ENCODE measurements around the gene YIPF2. TPM values are rescaled to one million over a fixed set of nuclear protein-coding genes. Genes with fewer than 3 reads are reported as not detected.

The YIPF2 gene
- total RNA-seq, 6 donors from 2014 or later = 18.9 to 56.6 (median 49.5) TPM

DNA sequence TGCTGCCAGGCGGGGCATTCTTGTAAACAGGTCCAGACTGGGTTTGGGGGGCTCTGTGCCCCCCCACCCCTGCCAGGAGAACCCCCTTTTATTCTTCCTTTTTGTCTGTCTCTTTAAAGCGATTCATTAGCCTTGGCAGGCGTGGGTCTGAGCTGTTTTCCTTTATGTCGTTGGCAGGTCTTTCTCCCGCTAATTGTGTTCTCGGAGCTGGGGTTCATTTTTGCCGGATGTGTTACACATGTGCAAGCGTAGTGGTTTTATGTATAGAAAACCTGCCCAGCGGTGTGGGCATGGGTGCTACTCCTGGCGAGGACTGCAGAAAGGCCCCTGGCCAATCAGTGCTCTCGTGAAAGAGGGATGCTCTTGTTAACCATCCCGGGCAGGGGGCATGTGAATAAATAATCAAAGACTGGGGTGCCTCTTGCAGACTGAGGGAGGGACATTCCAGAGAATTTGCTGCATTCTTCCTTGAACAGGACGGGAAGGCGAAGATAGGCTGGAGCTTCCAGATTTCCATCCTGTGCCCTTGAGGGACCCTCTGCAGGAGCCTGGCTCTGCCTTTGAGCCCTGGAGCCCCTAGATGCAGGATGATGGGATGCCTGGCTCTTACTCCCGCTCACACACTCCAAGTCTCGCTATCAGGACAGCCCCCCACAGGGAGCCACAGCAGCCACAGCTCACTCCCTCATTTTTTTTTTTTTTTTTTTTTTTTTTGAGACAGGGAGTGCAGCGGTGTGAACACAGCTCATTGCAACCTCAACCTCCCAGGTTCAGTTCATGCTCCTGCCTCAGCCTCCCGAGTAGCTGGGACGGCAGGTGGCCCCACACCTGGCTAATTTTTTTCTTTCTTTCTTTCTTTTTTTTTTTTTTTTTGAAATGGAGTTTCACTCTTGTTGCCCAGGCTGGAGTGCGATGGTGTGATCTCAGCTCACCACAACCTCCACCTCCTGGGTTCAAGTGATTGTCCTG lies 43.0 kb downstream of the YIPF2 start:
- H3K27ac ChIP-seq = no peak overlapping the region
- H3K27me3 ChIP-seq = no peaks in the 10 kb centered on the region
- no peak for ATAC-seq (ENCODE audit: low FRiP score in 2 of 2)
- TF ChIP-seq, protein P1, sequence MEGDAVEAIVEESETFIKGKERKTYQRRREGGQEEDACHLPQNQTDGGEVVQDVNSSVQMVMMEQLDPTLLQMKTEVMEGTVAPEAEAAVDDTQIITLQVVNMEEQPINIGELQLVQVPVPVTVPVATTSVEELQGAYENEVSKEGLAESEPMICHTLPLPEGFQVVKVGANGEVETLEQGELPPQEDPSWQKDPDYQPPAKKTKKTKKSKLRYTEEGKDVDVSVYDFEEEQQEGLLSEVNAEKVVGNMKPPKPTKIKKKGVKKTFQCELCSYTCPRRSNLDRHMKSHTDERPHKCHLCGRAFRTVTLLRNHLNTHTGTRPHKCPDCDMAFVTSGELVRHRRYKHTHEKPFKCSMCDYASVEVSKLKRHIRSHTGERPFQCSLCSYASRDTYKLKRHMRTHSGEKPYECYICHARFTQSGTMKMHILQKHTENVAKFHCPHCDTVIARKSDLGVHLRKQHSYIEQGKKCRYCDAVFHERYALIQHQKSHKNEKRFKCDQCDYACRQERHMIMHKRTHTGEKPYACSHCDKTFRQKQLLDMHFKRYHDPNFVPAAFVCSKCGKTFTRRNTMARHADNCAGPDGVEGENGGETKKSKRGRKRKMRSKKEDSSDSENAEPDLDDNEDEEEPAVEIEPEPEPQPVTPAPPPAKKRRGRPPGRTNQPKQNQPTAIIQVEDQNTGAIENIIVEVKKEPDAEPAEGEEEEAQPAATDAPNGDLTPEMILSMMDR (IDR thresholded peaks at IDR 0.05) = no peak
- TF ChIP-seq POLR2A (IDR thresholded peaks at IDR 0.05) = no peak
- no peak for TF ChIP-seq EP300 (IDR thresholded peaks at IDR 0.05)
- no peak for TF ChIP-seq POLR2AphosphoS5 (IDR thresholded peaks at IDR 0.05)
- 78 to 89% methylated on average over 20 of the region's 20 CpGs for WGBS, 2 donors
- H3K4me3 ChIP-seq = no peak overlapping the region
- H3K4me1 ChIP-seq = peaks cover 0 to 8% (median 4%) of the 10 kb centered on the region in 4 donors
- no peaks in the 10 kb centered on the region for H3K36me3 ChIP-seq
- no peak for DNase-seq
- no peaks in the 10 kb centered on the region for H3K9me3 ChIP-seq

GRCh38 chr19:10884274-10884673 lies 44.2 kb downstream of the YIPF2 start:
- Histone ChIP-seq H3K4me3 (no peak overlapping the region), H3K9me3 (no peaks in the 10 kb centered on the region), H3K27me3 (no peaks in the 10 kb centered on the region), H3K4me1 (peaks cover 0 to 11% (median 5%) of the 10 kb centered on the region in 4 donors), H3K27ac (no peak overlapping the region), H3K36me3 (no peaks in the 10 kb centered on the region)
- TF ChIP-seq EP300 (IDR thresholded peaks at IDR 0.05) = no peak
- no peak for TF ChIP-seq POLR2AphosphoS5 (IDR thresholded peaks at IDR 0.05)
- no peak for TF ChIP-seq POLR2A (IDR thresholded peaks at IDR 0.05)
- TF ChIP-seq, protein P1 (IDR thresholded peaks at IDR 0.05) = no peak
- ATAC-seq (ENCODE audit: low FRiP score in 2 of 2) = no peak
- 83 to 89% methylated on average over 2 of the region's 2 CpGs for WGBS, 2 donors
- no peak for DNase-seq

DNA sequence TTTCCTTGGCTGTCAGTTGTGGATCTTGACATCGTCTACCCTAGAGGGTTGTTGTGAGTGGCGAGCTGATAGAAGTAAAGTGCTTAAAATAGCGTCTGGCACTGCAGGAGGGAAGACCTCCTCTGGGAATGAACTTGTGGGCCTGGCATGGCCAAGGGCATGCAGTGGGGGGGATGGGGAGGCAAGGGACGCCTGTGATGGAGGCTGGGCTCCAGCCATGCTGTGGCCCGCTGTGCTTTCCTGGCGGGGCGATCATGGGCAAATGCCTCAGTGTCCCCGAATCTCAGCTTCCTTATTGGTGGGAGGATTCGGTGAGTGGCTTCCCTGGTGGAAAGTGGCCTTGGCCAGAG lies 46.4 kb downstream of the YIPF2 start:
- whole genome bisulfite sequencing, 2 donors = 84 to 87% methylated on average over 9 of the region's 9 CpGs
- DNase-seq = no peak
- no peaks in the 10 kb centered on the region for H3K27me3 ChIP-seq
- H3K4me3 ChIP-seq = no peak overlapping the region
- H3K27ac ChIP-seq = no peak overlapping the region
- TF ChIP-seq POLR2A (IDR thresholded peaks at IDR 0.05) = no peak
- TF ChIP-seq POLR2AphosphoS5 (IDR thresholded peaks at IDR 0.05) = no peak
- TF ChIP-seq, protein P1 (IDR thresholded peaks at IDR 0.05) = no peak
- TF ChIP-seq EP300 (IDR thresholded peaks at IDR 0.05) = no peak
- ATAC-seq (ENCODE audit: low FRiP score in 2 of 2) = no peak
- peaks cover 0 to 20% (median 10%) of the 10 kb centered on the region in 4 donors for H3K4me1 ChIP-seq
- no peaks in the 10 kb centered on the region for H3K9me3 ChIP-seq
- H3K36me3 ChIP-seq = no peaks in the 10 kb centered on the region

GRCh38 chr19:10881403-10882107 lies 46.9 kb downstream of the YIPF2 start:
- Histone ChIP-seq H3K36me3 (no peaks in the 10 kb centered on the region), H3K27me3 (no peaks in the 10 kb centered on the region), H3K9me3 (no peaks in the 10 kb centered on the region), H3K4me3 (no peak overlapping the region), H3K27ac (no peak overlapping the region), H3K4me1 (peaks cover 3 to 25% (median 16%) of the 10 kb centered on the region in 4 donors)
- TF ChIP-seq, protein P1 (IDR thresholded peaks at IDR 0.05) = no peak
- TF ChIP-seq POLR2AphosphoS5 (IDR thresholded peaks at IDR 0.05) (no peak), EP300 (IDR thresholded peaks at IDR 0.05) (no peak), POLR2A (IDR thresholded peaks at IDR 0.05) (no peak)
- DNase-seq (no peak), ATAC-seq (ENCODE audit: low FRiP score in 2 of 2) (no peak)
- 75 to 88% methylated on average over 11 to 14 of the region's 14 CpGs for WGBS, 2 donors

Data from upper lobe of left lung (tissue), 6 donors.